H9 (cell line): ENCODE data around the gene GTPBP6. TPM values are rescaled to one million over a fixed set of nuclear protein-coding genes. Genes with fewer than 3 reads are reported as not detected.

Experiments
- DNase-seq: peaks from one replicate; pipeline ENCODE4 v3.0.0-alpha.2; 2017
- H2AFZ ChIP-seq: one replicate; pipeline ENCODE4 v1.6.1; 2013; ENCODE audit warnings: mild to moderate bottlenecking, low read length, control low read depth, moderate library complexity
- H2AK5ac ChIP-seq: 2 replicates; pipeline ENCODE4 v1.6.1; 2013; ENCODE audit warnings: low read length, control low read depth, mixed read lengths; ENCODE audit not compliant: insufficient read length
- H2BK120ac ChIP-seq: one replicate; pipeline ENCODE4 v1.6.1; 2013; ENCODE audit warnings: low read depth, mild to moderate bottlenecking, low read length, control low read depth, inconsistent platforms; ENCODE audit not compliant: poor library complexity, severe bottlenecking
- H2BK12ac ChIP-seq: 2 replicates; pipeline ENCODE4 v1.6.1; 2013; ENCODE audit warnings: low read length, control low read depth, mixed read lengths, low read depth; ENCODE audit not compliant: insufficient read length
- H2BK15ac ChIP-seq: 2 replicates; pipeline ENCODE4 v1.6.1; 2013; ENCODE audit warnings: low read depth, low read length, control low read depth
- H2BK20ac ChIP-seq: one replicate; pipeline ENCODE4 v1.6.1; 2013; ENCODE audit warnings: low read depth, mild to moderate bottlenecking, low read length, control low read depth, inconsistent platforms; ENCODE audit not compliant: poor library complexity, severe bottlenecking
- H2BK5ac ChIP-seq: 2 replicates; pipeline ENCODE4 v1.6.1; 2013; ENCODE audit warnings: low read length, control low read depth, mixed read lengths; ENCODE audit not compliant: insufficient read length
- H3K14ac ChIP-seq: 2 replicates; pipeline ENCODE4 v1.6.1; 2013; ENCODE audit warnings: low read length, control low read depth; ENCODE audit not compliant: insufficient read depth
- H3K18ac ChIP-seq: 2 replicates; pipeline ENCODE4 v1.6.1; 2013; ENCODE audit warnings: low read depth, mild to moderate bottlenecking, mixed read lengths, low read length, control low read depth; ENCODE audit not compliant: insufficient read length
- H3K23ac ChIP-seq: 2 replicates; pipeline ENCODE4 v1.6.1; 2013; ENCODE audit warnings: low read length, control low read depth, mixed read lengths, low read depth; ENCODE audit not compliant: insufficient read length
- H3K23me2 ChIP-seq: 2 replicates; pipeline ENCODE4 v1.6.1; 2013; ENCODE audit warnings: low read depth, mild to moderate bottlenecking, mixed read lengths, low read length, control low read depth; ENCODE audit not compliant: insufficient read length, poor library complexity, severe bottlenecking
- H3K27ac ChIP-seq: 2 replicates; pipeline ENCODE4 v1.5.1; 2013; ENCODE audit warnings: low read length, control low read depth, mixed read lengths, low read depth; ENCODE audit not compliant: insufficient read length
- H3K27me3 ChIP-seq: 2 replicates; pipeline ENCODE4 v1.6.1; 2013; ENCODE audit warnings: low read length, control low read depth, inconsistent platforms; ENCODE audit not compliant: insufficient read depth
- H3K4ac ChIP-seq: 2 replicates; pipeline ENCODE4 v1.6.1; 2013; ENCODE audit warnings: low read depth, mild to moderate bottlenecking, control low read depth, inconsistent platforms, low read length, moderate library complexity
- H3K4me1 ChIP-seq: 2 replicates; pipeline ENCODE4 v1.6.1; 2013; ENCODE audit warnings: low read length, control low read depth, inconsistent platforms; ENCODE audit not compliant: insufficient read depth
- H3K4me2 ChIP-seq: 2 replicates; pipeline ENCODE4 v1.6.1; 2013; ENCODE audit warnings: low read length, control low read depth, mixed read lengths; ENCODE audit not compliant: insufficient read length, insufficient read depth
- H3K56ac ChIP-seq: 2 replicates; pipeline ENCODE4 v1.6.1; 2013; ENCODE audit warnings: low read depth, mild to moderate bottlenecking, mixed read lengths, low read length, control low read depth; ENCODE audit not compliant: insufficient read length
- H3K79me1 ChIP-seq: 2 replicates; pipeline ENCODE4 v1.6.1; 2013; ENCODE audit warnings: low read depth, mild to moderate bottlenecking, moderate library complexity, low read length, control low read depth, inconsistent platforms; ENCODE audit not compliant: insufficient read depth, poor library complexity, severe bottlenecking
- H3K79me2 ChIP-seq: 2 replicates; pipeline ENCODE4 v1.6.1; 2013; ENCODE audit warnings: low read length, control low read depth, inconsistent platforms; ENCODE audit not compliant: insufficient read depth
- H3K9ac ChIP-seq: 2 replicates; pipeline ENCODE4 v1.6.1; 2013; ENCODE audit warnings: low read length, control low read depth, mixed read lengths; ENCODE audit not compliant: insufficient read length; ENCODE audit errors: extremely low read depth
- H3K9me3 ChIP-seq: one replicate; pipeline ENCODE4 v1.6.1; 2013; ENCODE audit warnings: low read depth, low read length, inconsistent platforms; ENCODE audit not compliant: control insufficient read depth
- H3T11ph ChIP-seq: one replicate; pipeline ENCODE4 v1.6.1; 2013; ENCODE audit warnings: mild to moderate bottlenecking, low read length, control low read depth, inconsistent platforms
- H4K20me1 ChIP-seq: one replicate; pipeline ENCODE4 v1.6.1; 2013; ENCODE audit not compliant: control insufficient read depth, insufficient read length, insufficient read depth
- H4K5ac ChIP-seq: 2 replicates; pipeline ENCODE4 v1.6.1; 2013; ENCODE audit warnings: low read depth, mild to moderate bottlenecking, mixed read lengths, low read length, control low read depth; ENCODE audit not compliant: insufficient read length
- H4K8ac ChIP-seq: replicated peaks from 2 replicates; pipeline ENCODE4 v1.6.1; 2013; ENCODE audit warnings: low read length, control low read depth, mixed read lengths, low read depth; ENCODE audit not compliant: insufficient read length
- H4K91ac ChIP-seq: 2 replicates; pipeline ENCODE4 v1.6.1; 2013; ENCODE audit warnings: low read depth, mild to moderate bottlenecking, moderate library complexity, mixed read lengths, low read length, control low read depth; ENCODE audit not compliant: insufficient read length
- H3K27ac Mint-ChIP-seq, 3 experiments: 2 replicates in 2 of 3; 3 replicates in 1 of 3; pipeline ENCODE4 v1.8.0; 2020 to 2021; ENCODE audit warnings: mixed read lengths in 3 of 3, mild to moderate bottlenecking in 1 of 3, moderate library complexity in 1 of 3
- H3K27me3 Mint-ChIP-seq: 2 replicates; pipeline ENCODE4 v1.8.0; 2021; ENCODE audit warnings: low read depth, mild to moderate bottlenecking, moderate library complexity, mixed read lengths
- H3K36me3 Mint-ChIP-seq, 3 experiments: 2 replicates in 2 of 3; 3 replicates in 1 of 3; pipeline ENCODE4 v1.8.0; 2020 to 2021; ENCODE audit warnings: low read depth in 3 of 3, mixed read lengths in 3 of 3; ENCODE audit not compliant: insufficient read depth in 1 of 3
- H3K4me1 Mint-ChIP-seq, 2 experiments: 2 replicates each; pipeline ENCODE4 v1.8.0; 2020; ENCODE audit warnings: mixed read lengths in 2 of 2
- H3K4me3 Mint-ChIP-seq, 2 experiments: 2 replicates in 1 of 2; 3 replicates in 1 of 2; pipeline ENCODE4 v1.8.0; 2020 to 2021; ENCODE audit warnings: mild to moderate bottlenecking in 2 of 2, mixed read lengths in 2 of 2, moderate library complexity in 1 of 2
- H3K9me3 Mint-ChIP-seq, 2 experiments: 2 replicates in 1 of 2; 3 replicates in 1 of 2; pipeline ENCODE4 v1.8.0; 2020; ENCODE audit warnings: mild to moderate bottlenecking in 2 of 2, mixed read lengths in 2 of 2, moderate library complexity in 1 of 2
- WGBS: extraction: QIAGEN DNeasy Blood & Tissue Kit; methylation state at CpG from one replicate; pipeline ENCODE4 v1.1.7; 2013; ENCODE audit warnings: missing lambda C conversion rate, low lambda C conversion rate, mixed read lengths; ENCODE audit not compliant: insufficient read length; ENCODE audit errors: extremely low coverage; 5-methylcytosine and 5-hydroxymethylcytosine counted together
- total RNA-seq: library from RNA; stranded (reverse); gene quantifications from 2 replicates; pipeline ENCODE4 v1.2.1, GENCODE V29; 2021
- TF ChIP-seq, protein P1 (sequence below): fragments of 200-600 bp; sonication (generic); conservative IDR thresholded peaks from 3 replicates; pipeline ENCODE4 v1.8.0; 2021; ENCODE audit warnings: antibody characterized with exemption, mild to moderate bottlenecking

The GTPBP6 gene
- total RNA-seq, 1 experiment from 2014 or later, result 64.0 TPM

GRCh38 chrX:352582-353314, 34.2 kb upstream of the GTPBP6 start:
- Histone ChIP-seq H4K20me1 (no peaks in the 10 kb centered on the region), H3K18ac (no peak overlapping the region), H2BK15ac (no peak overlapping the region), H3K9me3 (no peaks in the 10 kb centered on the region), H3K27me3 (no peaks in the 10 kb centered on the region), H3K14ac (no peak overlapping the region), H2AK5ac (no peak overlapping the region), H3K79me1 (peaks cover 3% of the 10 kb centered on the region), H3K56ac (no peak overlapping the region), H3K4me1 (no peaks in the 10 kb centered on the region), H2BK12ac (no peak overlapping the region), H3T11ph (no peak overlapping the region), H2BK5ac (no peak overlapping the region), H3K27ac (no peak overlapping the region), H3K79me2 (no peaks in the 10 kb centered on the region; the same call in 1 of the 2 replicates), H3K4me2 (no peak overlapping the region), H3K9ac (no peak overlapping the region), H2BK20ac (no peak overlapping the region), H4K8ac (no peak overlapping the region), H3K23ac (no peak overlapping the region), H4K5ac (no peak overlapping the region), H3K4ac (no peak overlapping the region), H2AFZ (no peak overlapping the region), H3K23me2 (no peaks in the 10 kb centered on the region), H2BK120ac (no peak overlapping the region), H4K91ac (no peak overlapping the region)
- Mint-ChIP-seq H3K9me3 (no peaks in the 10 kb centered on the region), H3K4me1 (0 out of 4 replicates have a peak, but pooled peaks cover 0 to 3% of the 10 kb centered on the region in 2 experiments), H3K27ac (peak overlapping the region in 2 of 3 experiments; percentile 85 to 88; a peak in 4 of 7 replicates), H3K27me3 (no peaks in the 10 kb centered on the region; the same call in 1 of the 2 replicates), H3K36me3 (peaks cover 13 to 61% (median 56%) of the 10 kb centered on the region in 3 experiments; a peak in 6 of 7 replicates), H3K4me3 (no peak overlapping the region)
- no CpG with 5 or more reads among the region's 39 CpGs for WGBS
- TF ChIP-seq, protein P1, sequence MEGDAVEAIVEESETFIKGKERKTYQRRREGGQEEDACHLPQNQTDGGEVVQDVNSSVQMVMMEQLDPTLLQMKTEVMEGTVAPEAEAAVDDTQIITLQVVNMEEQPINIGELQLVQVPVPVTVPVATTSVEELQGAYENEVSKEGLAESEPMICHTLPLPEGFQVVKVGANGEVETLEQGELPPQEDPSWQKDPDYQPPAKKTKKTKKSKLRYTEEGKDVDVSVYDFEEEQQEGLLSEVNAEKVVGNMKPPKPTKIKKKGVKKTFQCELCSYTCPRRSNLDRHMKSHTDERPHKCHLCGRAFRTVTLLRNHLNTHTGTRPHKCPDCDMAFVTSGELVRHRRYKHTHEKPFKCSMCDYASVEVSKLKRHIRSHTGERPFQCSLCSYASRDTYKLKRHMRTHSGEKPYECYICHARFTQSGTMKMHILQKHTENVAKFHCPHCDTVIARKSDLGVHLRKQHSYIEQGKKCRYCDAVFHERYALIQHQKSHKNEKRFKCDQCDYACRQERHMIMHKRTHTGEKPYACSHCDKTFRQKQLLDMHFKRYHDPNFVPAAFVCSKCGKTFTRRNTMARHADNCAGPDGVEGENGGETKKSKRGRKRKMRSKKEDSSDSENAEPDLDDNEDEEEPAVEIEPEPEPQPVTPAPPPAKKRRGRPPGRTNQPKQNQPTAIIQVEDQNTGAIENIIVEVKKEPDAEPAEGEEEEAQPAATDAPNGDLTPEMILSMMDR, result no peak
- DNase-seq, result no peak
